Measurements from ENCODE around the gene PIK3R1.

DNA sequence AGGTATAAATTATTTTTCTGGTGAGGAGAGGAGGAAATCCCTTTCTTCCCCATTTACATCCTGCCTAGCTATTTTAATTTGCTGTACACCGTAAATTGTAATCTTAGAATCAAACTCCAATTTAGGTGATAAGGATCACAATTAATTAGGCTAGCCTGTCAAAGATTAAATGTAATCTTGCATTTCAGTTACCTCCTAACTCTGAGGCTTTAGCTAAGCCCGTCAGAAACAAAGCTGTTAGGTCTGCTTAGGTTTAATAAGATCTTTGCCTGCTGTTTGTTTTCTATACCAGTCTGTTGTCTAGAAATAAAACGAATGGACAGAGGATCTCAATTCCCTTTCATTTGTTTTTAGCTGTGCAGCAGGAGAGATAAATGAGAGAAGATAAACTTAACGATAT lies 51.5 kb downstream of the PIK3R1 start:
- TF ChIP-seq, protein P1, sequence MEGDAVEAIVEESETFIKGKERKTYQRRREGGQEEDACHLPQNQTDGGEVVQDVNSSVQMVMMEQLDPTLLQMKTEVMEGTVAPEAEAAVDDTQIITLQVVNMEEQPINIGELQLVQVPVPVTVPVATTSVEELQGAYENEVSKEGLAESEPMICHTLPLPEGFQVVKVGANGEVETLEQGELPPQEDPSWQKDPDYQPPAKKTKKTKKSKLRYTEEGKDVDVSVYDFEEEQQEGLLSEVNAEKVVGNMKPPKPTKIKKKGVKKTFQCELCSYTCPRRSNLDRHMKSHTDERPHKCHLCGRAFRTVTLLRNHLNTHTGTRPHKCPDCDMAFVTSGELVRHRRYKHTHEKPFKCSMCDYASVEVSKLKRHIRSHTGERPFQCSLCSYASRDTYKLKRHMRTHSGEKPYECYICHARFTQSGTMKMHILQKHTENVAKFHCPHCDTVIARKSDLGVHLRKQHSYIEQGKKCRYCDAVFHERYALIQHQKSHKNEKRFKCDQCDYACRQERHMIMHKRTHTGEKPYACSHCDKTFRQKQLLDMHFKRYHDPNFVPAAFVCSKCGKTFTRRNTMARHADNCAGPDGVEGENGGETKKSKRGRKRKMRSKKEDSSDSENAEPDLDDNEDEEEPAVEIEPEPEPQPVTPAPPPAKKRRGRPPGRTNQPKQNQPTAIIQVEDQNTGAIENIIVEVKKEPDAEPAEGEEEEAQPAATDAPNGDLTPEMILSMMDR (IDR thresholded peaks at IDR 0.05), result no peak
- TF ChIP-seq EZH2phosphoT487 (IDR thresholded peaks at IDR 0.05), result peak; percentile 71

Measured in neural progenitor cell (in vitro differentiated cells).